ENCODE results near the gene INHBA.

INHBA gene

GRCh38 chr7:41685684-41686083, 17.2 kb downstream of the INHBA start:
- no peak for DNase-seq

DNA sequence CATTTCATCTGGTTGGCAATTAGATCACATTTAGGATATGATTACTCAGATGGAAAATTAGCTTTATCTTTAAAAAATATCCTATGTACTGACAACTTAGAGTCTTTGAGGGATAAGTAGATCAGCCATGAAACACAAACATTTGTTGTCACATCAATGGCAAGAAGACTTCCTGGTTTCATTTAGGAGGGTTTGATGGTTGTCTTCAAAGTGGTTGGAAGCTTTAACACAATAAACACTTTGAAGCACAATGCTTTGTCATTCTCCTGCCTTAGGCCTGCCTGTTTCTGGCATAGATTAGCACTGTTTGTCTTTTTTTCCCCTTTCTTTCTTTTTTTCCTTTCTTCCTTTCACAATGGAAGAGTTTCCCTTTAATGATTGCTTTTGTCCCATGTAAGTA, 20.5 kb downstream of the INHBA start:
- no peak for DNase-seq

DNA sequence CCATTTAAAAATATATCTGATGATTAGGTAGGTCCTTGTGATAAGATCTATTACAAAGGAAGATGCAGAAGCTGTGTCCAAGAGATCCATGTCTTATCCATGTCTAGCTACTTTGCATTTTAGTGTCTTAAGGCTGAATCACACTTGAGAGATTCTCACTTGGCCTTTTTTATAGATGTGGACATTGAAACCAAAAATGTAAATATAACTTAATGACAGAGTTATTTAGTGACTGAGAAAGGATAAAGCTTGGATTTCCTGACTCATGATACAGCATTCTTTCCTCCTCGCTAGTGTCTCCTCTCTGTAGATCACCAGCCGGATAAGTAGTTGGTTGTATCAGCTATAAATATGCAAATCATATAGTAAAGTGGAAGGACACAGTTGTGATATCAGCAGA, 23.3 kb downstream of the INHBA start:
- DNase-seq = no peak

DNA sequence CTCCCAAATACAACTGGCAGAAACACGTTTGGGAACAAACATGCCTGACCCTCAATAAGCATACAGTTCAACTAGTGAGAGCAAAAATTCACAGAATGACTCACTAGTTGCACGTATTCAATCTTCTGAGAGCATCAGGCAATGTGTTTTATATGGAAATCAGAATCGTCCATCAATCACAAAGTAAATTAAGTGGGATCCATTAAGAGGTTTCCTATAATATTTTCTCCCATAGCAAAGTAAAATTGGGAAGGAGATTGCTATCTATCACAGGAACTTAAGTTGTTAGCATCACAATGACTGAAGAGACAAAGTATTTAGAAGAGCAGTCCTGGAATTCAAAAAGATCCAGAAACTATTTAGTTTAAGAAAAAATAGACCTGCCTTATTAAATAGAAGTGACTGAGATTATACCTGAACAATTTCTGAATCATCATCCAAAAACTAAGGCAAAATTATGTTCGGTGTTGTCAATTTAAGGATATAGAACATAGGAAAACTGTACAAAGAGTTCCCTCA, 28.3 kb downstream of the INHBA start:
- DNase-seq = no peak

GRCh38 chr7:41661596-41661995, 41.3 kb downstream of the INHBA start:
- no peak for DNase-seq

DNA sequence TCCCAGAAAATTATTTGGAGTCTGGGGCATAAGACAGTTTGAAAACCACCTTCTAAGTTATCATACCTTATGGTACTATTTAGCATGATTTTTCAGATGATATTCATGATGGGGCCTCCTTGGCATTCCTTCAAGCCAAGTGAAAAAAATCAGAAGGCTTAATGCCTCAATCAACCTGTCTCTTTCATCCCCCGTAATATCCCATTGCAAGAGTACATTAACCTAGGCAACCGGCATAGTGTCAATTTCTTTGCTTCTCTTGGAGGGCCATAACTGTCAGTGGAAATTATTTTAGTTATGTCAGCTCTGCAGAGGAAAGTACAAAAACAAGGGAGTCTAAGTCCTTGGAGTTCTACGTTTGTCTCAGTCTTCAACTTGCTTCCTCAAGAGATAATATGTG, 43.4 kb downstream of the INHBA start:
- no peak for DNase-seq

DNA sequence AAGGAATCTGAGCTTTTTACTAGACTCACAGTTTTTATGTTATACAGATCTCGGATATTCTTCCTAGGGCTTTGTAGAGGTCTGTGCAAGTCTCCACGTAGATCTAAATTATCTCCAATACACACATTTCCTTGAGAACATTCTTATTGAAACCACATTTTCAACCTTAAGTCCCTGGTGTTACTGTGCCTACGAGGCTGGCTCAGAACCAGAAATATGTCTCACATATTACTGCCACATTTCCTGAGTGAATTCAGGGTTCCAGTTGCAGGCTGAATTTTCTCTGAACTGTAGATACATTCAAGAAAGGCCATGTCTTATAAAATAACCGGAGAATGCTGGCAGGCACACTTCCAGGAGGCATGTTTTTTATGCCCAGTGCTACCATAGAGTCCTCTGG, 46.5 kb downstream of the INHBA start:
- DNase-seq = no peak

DNA sequence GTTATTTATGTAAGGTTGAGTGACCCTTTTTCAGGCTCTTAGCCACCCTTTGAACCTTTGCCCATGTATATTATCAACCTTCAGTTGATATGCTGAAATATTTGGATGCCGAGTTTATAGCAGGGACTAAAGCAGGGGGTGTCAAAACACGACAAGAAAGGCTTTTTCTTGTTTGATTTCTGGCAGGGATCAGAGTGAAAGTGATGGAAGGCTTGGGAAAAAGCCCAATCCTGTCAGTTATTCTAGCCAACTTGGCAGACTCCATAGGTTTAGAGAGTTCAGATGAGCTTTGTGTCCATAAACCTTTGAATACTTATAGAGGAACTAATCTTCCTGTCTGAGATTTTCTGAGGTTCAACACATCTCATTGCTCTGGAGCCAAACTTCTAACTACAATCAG, 47.5 kb downstream of the INHBA start:
- no peak for DNase-seq

DNA sequence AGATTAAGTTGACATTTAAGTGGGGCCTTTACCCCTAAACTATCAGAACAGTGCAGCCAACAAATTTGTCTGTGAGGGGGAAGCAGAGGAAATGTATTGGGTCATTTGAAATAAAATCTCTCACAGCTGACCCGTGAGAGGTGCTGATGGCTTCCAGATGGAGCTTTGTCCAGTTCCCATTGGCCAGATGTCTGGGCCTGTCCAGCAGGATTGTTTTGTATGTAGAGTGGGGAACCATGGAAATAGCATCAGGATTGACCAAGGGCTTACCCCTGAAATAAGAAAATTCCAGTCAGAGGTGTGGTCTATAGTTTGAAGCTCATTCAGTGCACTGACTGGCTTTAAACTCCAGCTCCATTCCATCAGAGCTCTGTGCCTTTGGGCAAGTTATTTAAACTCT, 50.6 kb downstream of the INHBA start:
- no peak for DNase-seq

DNA sequence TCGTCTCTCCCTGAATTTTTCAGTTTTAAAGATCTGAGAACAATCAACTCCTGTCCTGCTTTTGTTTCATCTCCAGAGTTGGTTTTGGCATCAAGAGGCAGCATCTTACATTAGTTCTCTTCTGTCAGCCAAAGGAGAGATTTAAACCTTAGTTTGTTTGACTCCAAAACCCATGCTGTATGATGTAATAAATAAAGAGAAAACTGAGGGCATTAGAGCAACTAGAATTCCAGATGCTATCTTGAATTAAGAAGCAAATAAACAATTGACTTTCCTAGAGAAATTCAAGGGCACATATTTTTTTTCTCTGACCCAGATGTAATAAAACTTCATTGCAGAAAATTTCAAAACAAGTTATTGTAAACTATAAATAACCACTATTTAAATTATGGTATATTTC, 54.4 kb downstream of the INHBA start:
- no peak for DNase-seq

- DNase-seq = no peak
Observed at GRCh38 chr7:41643616-41644015, 59.3 kb downstream of the INHBA start.

DNA sequence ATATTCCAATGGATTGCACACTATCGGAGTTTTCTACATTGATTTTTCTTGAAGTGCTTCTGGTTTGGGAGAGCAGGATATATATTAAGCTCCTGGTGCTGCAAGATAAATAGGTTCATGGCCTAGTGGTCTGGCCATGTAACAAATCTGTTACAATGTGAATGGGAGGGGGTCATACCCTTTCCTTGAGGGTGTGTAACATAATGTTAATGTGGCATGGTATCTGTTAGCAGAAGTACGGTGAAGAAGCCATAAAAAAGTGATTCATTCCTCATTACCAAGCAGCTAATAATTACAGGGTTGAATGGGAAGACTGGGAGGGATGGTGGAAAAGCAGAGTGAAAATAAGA, 61.2 kb downstream of the INHBA start:
- no peak for DNase-seq

GRCh38 chr7:41641011-41641664, 61.8 kb downstream of the INHBA start:
- DNase-seq = no peak

GRCh38 chr7:41640487-41640886, 62.4 kb downstream of the INHBA start:
- DNase-seq = no peak

DNA sequence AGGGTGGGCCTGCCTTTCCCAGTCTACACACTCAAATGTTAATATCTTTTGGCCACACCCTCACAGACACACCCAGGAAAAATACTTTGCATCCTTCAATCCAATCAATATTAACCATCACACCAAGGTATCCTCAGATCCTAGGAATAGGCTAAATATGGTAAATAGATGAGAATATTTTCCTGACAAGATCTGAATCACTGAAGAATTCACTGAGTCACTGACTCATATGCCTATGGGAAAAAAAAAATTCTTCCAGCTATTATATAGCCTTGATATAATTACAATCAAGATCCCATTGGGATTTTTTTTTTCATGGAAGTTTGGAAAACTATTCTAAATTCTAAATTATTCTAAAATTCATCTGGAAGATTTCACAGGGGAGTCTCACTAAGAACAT, 65.8 kb downstream of the INHBA start:
- DNase-seq = no peak

All from central memory CD4-positive, alpha-beta T cell (primary cell).